Rectal smooth muscle tissue (tissue), 1 donor: Measurements from ENCODE around the gene FARSA.

ENCODE experiments used
- H3K27ac ChIP-seq: one replicate; pipeline ENCODE4 v1.7.0; 2013; ENCODE audit warnings: low read depth, low read length, inconsistent platforms
- H3K27me3 ChIP-seq: one replicate; pipeline ENCODE4 v1.7.0; 2013; ENCODE audit warnings: low read length; ENCODE audit not compliant: control insufficient read depth, insufficient read depth
- H3K36me3 ChIP-seq: one replicate; pipeline ENCODE4 v1.7.0; 2013; ENCODE audit warnings: low read length; ENCODE audit not compliant: control insufficient read depth, insufficient read depth
- H3K4me1 ChIP-seq: one replicate; pipeline ENCODE4 v1.7.0; 2013; ENCODE audit warnings: low read length; ENCODE audit not compliant: control insufficient read depth, insufficient read depth
- H3K4me3 ChIP-seq: one replicate; pipeline ENCODE4 v1.7.0; 2013; ENCODE audit warnings: low read length
- H3K9ac ChIP-seq: one replicate; pipeline ENCODE4 v1.7.0; 2013; ENCODE audit warnings: low read length

Gene FARSA

DNA sequence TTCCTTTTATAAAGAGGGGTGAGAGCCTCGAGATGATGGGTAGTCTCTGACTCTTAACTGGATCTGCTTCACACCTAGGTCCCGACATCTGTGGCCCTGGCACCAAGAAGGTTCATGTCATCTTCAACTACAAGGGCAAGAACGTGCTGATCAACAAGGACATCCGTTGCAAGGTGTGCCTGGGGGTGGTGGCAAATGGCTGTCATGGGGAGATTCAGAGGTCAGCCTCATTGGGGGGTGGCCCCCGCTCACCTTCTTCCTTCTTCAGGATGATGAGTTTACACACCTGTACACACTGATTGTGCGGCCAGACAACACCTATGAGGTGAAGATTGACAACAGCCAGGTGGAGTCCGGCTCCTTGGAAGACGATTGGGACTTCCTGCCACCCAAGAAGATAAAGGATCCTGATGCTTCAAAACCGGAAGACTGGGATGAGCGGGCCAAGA, 6.5 kb upstream of the FARSA start:
- Histone ChIP-seq H3K27ac (no peak overlapping the region), H3K4me1 (peaks cover 18% of the 10 kb centered on the region), H3K36me3 (peaks cover 27% of the 10 kb centered on the region), H3K4me3 (peak overlapping the region; percentile 81), H3K9ac (peak overlapping the region; percentile 41), H3K27me3 (no peaks in the 10 kb centered on the region)

- Histone ChIP-seq H3K4me3 (peak overlapping the region; percentile 81), H3K36me3 (peaks cover 27% of the 10 kb centered on the region), H3K4me1 (peaks cover 18% of the 10 kb centered on the region), H3K27me3 (no peaks in the 10 kb centered on the region), H3K27ac (peak overlapping the region; percentile 94), H3K9ac (peak overlapping the region; percentile 94)
These were observed 5.5 kb upstream of the FARSA start for GRCh38 chr19:12938779-12939601.

DNA sequence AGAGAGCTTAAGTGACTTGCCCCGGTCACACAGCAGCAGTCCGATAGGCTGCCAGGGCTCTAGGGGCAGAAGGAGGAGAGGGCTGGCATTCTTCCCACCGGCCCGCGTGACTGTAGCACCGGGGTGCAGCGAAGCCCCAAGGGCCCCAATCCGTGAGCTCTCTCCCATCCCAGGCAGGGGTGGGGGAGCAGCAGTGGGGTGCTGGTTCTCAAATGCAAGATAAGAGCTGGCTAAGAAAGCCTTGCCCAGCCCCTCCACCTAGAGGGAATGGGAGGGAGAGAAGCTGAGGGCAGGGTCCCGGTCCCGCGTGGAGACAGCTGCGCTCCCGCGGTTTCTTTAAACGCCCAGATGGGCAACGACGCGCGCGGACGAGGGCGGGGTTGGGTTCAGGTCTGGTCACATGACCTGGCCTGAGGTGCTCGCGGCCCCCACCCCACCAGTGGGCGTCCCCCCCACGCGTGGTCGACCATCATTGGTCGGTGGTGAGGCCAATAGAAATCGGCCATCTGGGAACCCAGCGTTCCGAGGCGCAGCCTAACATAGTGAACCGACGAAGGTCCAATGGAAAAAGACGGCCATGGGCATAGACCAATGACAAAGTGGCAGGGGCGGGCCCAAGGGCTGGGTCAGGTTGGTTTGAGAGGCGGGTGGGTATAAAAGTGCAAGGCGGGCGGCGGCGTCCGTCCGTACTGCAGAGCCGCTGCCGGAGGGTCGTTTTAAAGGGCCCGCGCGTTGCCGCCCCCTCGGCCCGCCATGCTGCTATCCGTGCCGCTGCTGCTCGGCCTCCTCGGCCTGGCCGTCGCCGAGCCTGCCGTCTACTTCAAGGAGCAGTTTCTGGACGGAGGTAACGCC, 4.6 kb upstream of the FARSA start, which contains the start of gene CALR:
Gene CALR (plus strand): TSS at position 683 of the 852 bp plus-strand sequence. CDS start 71 bp downstream, at position 754.
- H3K9ac ChIP-seq, result peak within 1 kb of the TSS; percentile 94
- peaks cover 16% of the 10 kb centered on the region for H3K4me1 ChIP-seq
- peak within 1 kb of the TSS; percentile 81 for H3K4me3 ChIP-seq
- peak within 1 kb of the TSS; percentile 94 for H3K27ac ChIP-seq
- no peaks in the 10 kb centered on the region for H3K27me3 ChIP-seq
- H3K36me3 ChIP-seq, result peaks cover 20% of the 10 kb centered on the region

DNA sequence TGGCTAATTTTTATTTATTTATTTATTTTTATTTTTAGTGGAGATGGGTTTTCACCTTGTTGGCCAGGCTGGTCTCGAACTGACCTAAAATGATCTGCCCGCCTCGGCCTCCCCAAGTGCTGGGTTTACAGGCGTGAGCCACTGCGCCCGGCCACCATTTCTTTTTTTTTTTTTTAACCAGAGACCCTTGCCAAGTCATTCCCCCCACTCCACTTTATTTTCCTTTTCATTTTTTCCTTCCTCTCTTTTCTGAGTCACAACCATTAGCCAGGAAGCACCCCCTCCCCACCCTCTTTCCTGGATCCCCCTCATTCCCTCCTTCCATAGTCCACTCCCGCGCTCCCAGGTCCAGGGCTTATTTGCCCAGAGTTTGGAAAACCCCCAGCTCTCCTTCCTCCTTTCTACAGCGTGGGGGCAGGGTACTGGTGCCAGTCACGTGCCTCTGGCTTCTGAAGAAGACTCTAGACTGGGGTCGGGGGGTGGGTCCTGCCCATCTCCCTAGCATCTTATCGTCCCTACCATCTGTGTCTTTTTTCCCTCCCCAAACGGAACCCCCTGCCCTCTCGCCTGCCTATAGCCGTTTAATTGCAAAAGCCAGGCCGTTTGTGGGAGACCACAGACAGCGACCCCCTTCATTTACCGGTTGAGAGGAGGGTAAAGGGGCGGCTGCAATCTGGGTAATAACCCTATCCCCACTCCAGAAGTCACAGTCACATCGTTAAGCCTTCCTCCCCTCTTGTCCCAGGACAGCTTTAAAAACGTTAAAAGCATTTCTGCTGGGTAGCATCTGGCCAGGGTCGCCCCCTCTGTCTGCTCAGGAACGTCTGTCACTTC, 3.8 kb upstream of the FARSA start:
- peak overlapping the region; percentile 25 for H3K9ac ChIP-seq
- peak overlapping the region; percentile 76 for H3K4me3 ChIP-seq
- no peaks in the 10 kb centered on the region for H3K27me3 ChIP-seq
- no peak overlapping the region for H3K27ac ChIP-seq
- peaks cover 23% of the 10 kb centered on the region for H3K4me1 ChIP-seq
- H3K36me3 ChIP-seq, result peaks cover 16% of the 10 kb centered on the region

GRCh38 chr19:12936582-12936981, 3.1 kb upstream of the FARSA start:
- no peak overlapping the region for H3K27ac ChIP-seq
- H3K4me1 ChIP-seq, result peaks cover 23% of the 10 kb centered on the region
- no peak overlapping the region for H3K9ac ChIP-seq

DNA sequence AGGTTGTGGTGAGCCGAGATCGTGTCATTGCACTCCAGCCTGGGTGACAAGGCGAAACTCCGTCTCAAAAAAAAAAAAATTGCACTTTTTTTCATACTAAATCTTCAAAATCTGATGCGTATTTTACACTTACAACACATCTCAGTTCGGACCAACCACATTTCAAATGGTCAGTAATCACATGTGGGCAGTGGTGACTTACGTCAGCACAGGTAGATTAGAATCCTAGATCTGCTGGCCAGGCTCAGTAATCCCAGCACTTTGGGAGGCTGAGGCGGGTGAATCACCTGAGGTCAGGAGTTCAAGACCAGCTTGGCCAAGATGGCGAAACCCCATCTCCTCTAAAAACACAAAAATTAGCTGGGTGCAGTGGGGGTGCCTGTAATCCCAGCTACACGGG, 1.6 kb upstream of the FARSA start:
- Histone ChIP-seq H3K4me1 (peaks cover 18% of the 10 kb centered on the region), H3K27me3 (no peaks in the 10 kb centered on the region), H3K9ac (no peak overlapping the region), H3K36me3 (peaks cover 6% of the 10 kb centered on the region), H3K27ac (no peak overlapping the region), H3K4me3 (no peak overlapping the region)

More at GRCh38 chr19:12936582-12936981, 3.1 kb upstream of the FARSA start:
- no peaks in the 10 kb centered on the region for H3K27me3 ChIP-seq
- no peak overlapping the region for H3K4me3 ChIP-seq
- peaks cover 11% of the 10 kb centered on the region for H3K36me3 ChIP-seq

- H3K36me3 ChIP-seq, result peaks cover 24% of the 10 kb centered on the region
- H3K27me3 ChIP-seq, result no peaks in the 10 kb centered on the region
- H3K9ac ChIP-seq, result peak overlapping the region; percentile 47
- peak overlapping the region; percentile 96 for H3K4me3 ChIP-seq
- H3K27ac ChIP-seq, result no peak overlapping the region
- peaks cover 11% of the 10 kb centered on the region for H3K4me1 ChIP-seq
These were observed 872 bp downstream of the FARSA start for GRCh38 chr19:12932392-12933286.

GRCh38 chr19:12930002-12930645, 3.4 kb downstream of the FARSA start:
- Histone ChIP-seq H3K4me1 (peaks cover 8% of the 10 kb centered on the region), H3K27me3 (no peaks in the 10 kb centered on the region), H3K9ac (no peak overlapping the region), H3K4me3 (no peak overlapping the region), H3K27ac (no peak overlapping the region), H3K36me3 (peaks cover 34% of the 10 kb centered on the region)

DNA sequence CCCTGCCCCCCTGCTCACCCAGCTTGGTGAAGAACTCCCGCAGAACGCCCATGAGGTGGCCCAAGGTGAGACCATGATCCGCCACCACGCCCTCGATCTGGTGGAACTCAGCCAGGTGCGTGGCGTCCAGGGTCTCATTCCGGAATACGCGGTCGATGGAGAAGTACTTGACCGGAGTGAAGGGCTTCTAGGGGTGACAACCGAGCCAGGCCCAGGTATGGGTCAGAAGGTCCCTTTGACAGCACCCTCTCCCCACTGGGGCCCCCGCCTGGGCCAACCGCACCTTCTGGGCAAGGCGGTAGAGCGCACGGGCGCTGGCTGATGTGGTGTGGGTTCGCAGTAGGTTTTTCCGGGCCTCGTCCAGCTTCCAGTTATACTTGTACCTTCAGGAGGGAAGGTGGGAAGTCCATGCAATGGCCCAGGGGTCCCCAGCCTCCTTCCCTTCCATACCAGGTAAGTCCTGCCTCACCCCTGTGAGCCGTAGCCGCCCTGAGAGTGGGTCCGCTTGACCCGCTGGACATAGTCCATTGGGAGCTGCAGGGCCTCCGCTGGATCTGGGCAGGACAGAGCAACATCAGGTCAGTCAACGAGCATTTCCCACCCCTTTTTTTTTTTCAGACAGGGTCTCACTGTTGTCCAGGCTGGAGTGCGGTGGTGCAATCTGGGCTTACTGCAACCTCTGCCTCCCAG, 8.7 kb downstream of the FARSA start:
- Histone ChIP-seq H3K4me1 (no peaks in the 10 kb centered on the region), H3K27me3 (no peaks in the 10 kb centered on the region), H3K27ac (no peak overlapping the region), H3K4me3 (no peak overlapping the region), H3K9ac (no peak overlapping the region), H3K36me3 (peaks cover 53% of the 10 kb centered on the region)

DNA sequence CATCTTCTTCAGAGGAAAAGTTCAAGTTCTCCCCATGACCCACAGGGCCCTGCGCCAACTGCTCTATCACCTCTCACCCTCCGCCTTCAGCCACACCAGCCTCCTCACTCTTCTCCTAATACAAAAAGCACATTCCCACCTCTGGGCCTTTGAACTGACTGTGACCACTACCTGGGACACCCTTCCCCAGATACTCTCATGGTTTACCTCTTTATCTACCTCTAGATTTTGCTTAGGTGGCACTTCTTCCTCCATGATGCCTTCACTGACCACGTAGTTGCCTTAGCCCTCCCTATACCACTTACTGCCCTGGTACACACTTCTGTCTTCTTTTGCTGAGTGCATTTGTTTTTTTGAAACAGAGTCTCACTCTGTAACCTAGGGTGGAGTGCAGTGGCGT, 10.6 kb downstream of the FARSA start:
- H3K4me1 ChIP-seq, result no peaks in the 10 kb centered on the region
- H3K27me3 ChIP-seq, result no peaks in the 10 kb centered on the region
- peaks cover 38% of the 10 kb centered on the region for H3K36me3 ChIP-seq

More for the DNA sequence above, 10.6 kb downstream of the FARSA start:
- H3K27ac ChIP-seq, result no peak overlapping the region
- H3K4me3 ChIP-seq, result no peak overlapping the region
- no peak overlapping the region for H3K9ac ChIP-seq
